ENCODE data around the gene SERPINI1.

DNA sequence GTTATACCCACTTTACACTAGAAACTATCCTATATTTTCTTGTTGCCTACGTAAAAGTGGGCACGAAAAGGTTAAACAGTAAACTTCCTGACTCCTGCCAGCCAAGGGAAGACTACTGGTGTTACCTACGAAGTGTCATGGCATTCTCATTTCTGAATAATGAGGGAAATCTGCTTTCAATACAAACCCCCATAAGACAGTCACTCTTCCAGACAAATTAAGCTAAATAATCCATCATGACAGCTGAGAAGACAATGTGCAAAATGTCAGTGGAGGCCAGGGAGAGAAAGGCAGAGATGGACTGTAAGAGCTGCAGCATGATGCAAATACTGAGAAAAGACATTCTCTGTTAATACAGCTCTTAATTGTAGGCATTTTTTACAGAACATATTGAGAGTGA lies 136.5 kb downstream of the SERPINI1 start:
- TF ChIP-seq, protein P1, sequence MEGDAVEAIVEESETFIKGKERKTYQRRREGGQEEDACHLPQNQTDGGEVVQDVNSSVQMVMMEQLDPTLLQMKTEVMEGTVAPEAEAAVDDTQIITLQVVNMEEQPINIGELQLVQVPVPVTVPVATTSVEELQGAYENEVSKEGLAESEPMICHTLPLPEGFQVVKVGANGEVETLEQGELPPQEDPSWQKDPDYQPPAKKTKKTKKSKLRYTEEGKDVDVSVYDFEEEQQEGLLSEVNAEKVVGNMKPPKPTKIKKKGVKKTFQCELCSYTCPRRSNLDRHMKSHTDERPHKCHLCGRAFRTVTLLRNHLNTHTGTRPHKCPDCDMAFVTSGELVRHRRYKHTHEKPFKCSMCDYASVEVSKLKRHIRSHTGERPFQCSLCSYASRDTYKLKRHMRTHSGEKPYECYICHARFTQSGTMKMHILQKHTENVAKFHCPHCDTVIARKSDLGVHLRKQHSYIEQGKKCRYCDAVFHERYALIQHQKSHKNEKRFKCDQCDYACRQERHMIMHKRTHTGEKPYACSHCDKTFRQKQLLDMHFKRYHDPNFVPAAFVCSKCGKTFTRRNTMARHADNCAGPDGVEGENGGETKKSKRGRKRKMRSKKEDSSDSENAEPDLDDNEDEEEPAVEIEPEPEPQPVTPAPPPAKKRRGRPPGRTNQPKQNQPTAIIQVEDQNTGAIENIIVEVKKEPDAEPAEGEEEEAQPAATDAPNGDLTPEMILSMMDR (conservative IDR thresholded peaks at IDR 0.05; ENCODE audit: low read depth, low read length) = no peak
- TF ChIP-seq EZH2 (IDR thresholded peaks at IDR 0.05; ENCODE audit: borderline replicate concordance, low read depth, low read length, poor library complexity, severe bottlenecking) = no peak

Measured in A673 (cell line).